NCI-H2029 treated with DMSO at 0.1 percent for 48 hours (cell line): ENCODE measurements around the gene ARHGAP45.

Experiments used
- DNase-seq: peaks from one replicate; lab custom pipeline; 2025; lab: John Stamatoyannopoulos, UW

ARHGAP45 gene

GRCh38 chr19:1055028-1055425 lies 11.9 kb upstream of the ARHGAP45 start:
- no peak for DNase-seq

- DNase-seq: no peak
Measured at GRCh38 chr19:1055886-1056620, 10.9 kb upstream of the ARHGAP45 start.

GRCh38 chr19:1057176-1057855 lies 9.7 kb upstream of the ARHGAP45 start:
- no peak for DNase-seq

GRCh38 chr19:1058112-1058511 lies 8.9 kb upstream of the ARHGAP45 start:
- no peak for DNase-seq

GRCh38 chr19:1060689-1061088 lies 6.3 kb upstream of the ARHGAP45 start:
- DNase-seq: no peak

- DNase-seq: no peak
Measured at GRCh38 chr19:1061987-1062386, 5.0 kb upstream of the ARHGAP45 start.

GRCh38 chr19:1062387-1063029 lies 4.5 kb upstream of the ARHGAP45 start:
- DNase-seq: no peak

- no peak for DNase-seq
Measured at GRCh38 chr19:1063030-1063908, 3.7 kb upstream of the ARHGAP45 start.

- no peak for DNase-seq
Measured at GRCh38 chr19:1063909-1064660, 2.9 kb upstream of the ARHGAP45 start.

- DNase-seq: no peak
Measured at GRCh38 chr19:1064661-1065605, 2.0 kb upstream of the ARHGAP45 start.

GRCh38 chr19:1065606-1066109 lies 1.3 kb upstream of the ARHGAP45 start:
- no peak for DNase-seq

GRCh38 chr19:1066251-1066747 lies 668 bp upstream of the ARHGAP45 start:
- DNase-seq: no peak

- DNase-seq: no peak
Measured at GRCh38 chr19:1067341-1067957, 482 bp downstream of the ARHGAP45 start.

GRCh38 chr19:1068009-1069001 lies 1.3 kb downstream of the ARHGAP45 start:
- DNase-seq: no peak

GRCh38 chr19:1069009-1069779 lies 2.2 kb downstream of the ARHGAP45 start:
- no peak for DNase-seq

- DNase-seq: no peak
Measured at GRCh38 chr19:1070576-1070930, 3.6 kb downstream of the ARHGAP45 start.
